HepG2 (cell line): ENCODE results near the gene FHIT.

Experiments
- FOXK2 ChIP-seq: fragments of 450-650 bp; IDR thresholded peaks from 2 replicates; pipeline ENCODE4 v1.6.1; 2016
- HNRNPK ChIP-seq: fragments of 200-400 bp; formaldehyde crosslinking; IDR thresholded peaks from 2 replicates; pipeline ENCODE4 v1.6.1; 2018; ENCODE audit warnings: low read length, low read depth, moderate library complexity, mild to moderate bottlenecking; ENCODE audit not compliant: poor library complexity, severe bottlenecking
- MEIS1 ChIP-seq: sonication (generic); formaldehyde crosslinking; IDR thresholded peaks from 2 replicates; pipeline ENCODE4 v1.9.0; 2021; ENCODE audit warnings: mild to moderate bottlenecking, missing genetic modification reagents, moderate library complexity, borderline replicate concordance
- ZNF569 ChIP-seq: sonication (generic); formaldehyde crosslinking; IDR thresholded peaks from 2 replicates; pipeline ENCODE4 v1.5.0; 2020; ENCODE audit warnings: mild to moderate bottlenecking, missing genetic modification reagents, moderate library complexity, borderline replicate concordance
- TF ChIP-seq, protein P1 (sequence below): IDR thresholded peaks from 2 replicates; pipeline ENCODE4 v1.6.1; 2016; ENCODE audit warnings: low read depth, borderline replicate concordance
- TF ChIP-seq, protein P2 (sequence below): sonication (generic); formaldehyde crosslinking; IDR thresholded peaks from 2 replicates; pipeline ENCODE4 v1.8.0; 2022; ENCODE audit warnings: mild to moderate bottlenecking, missing genetic modification reagents
- TF ChIP-seq, protein P3 (sequence below): sonication (generic); formaldehyde crosslinking; IDR thresholded peaks from 2 replicates; pipeline ENCODE4 v1.4.0; 2020; ENCODE audit warnings: missing genetic modification reagents

DNA sequence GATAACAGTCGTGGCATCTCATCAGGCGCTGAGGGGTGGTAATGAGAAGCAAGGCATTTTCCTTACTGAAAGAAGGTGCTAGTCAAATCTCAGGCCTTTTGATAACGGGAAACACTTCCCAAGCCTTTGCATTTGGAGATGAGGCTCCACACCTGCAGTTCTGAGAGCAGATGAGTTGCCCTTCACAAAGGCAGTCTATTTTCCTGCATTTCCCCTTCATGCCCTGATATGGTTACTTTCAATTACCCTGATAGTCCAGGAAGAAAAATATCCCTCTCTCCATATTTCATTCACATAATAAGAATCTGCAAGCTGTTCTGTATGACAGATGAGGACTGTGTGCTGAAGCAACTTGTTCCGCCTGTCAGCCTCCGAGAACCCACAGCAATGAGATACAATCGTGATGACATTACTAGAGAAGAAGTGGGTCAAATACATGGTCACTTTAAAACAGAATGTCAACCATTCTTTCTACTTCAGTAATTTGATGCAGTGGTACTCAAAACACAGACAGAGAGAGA lies 25.0 kb downstream of the FHIT start:
- TF ChIP-seq ZNF569 (CRISPR knock-in tag) (no peak), FOXK2 (no peak), MEIS1 (CRISPR knock-in tag) (no peak), HNRNPK (no peak)
- TF ChIP-seq, protein P1, sequence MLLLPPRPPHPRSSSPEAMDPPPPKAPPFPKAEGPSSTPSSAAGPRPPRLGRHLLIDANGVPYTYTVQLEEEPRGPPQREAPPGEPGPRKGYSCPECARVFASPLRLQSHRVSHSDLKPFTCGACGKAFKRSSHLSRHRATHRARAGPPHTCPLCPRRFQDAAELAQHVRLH = no peak
- TF ChIP-seq, protein P2, sequence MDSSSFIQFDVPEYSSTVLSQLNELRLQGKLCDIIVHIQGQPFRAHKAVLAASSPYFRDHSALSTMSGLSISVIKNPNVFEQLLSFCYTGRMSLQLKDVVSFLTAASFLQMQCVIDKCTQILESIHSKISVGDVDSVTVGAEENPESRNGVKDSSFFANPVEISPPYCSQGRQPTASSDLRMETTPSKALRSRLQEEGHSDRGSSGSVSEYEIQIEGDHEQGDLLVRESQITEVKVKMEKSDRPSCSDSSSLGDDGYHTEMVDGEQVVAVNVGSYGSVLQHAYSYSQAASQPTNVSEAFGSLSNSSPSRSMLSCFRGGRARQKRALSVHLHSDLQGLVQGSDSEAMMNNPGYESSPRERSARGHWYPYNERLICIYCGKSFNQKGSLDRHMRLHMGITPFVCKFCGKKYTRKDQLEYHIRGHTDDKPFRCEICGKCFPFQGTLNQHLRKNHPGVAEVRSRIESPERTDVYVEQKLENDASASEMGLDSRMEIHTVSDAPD (CRISPR knock-in tag) = no peak
- TF ChIP-seq, protein P3, sequence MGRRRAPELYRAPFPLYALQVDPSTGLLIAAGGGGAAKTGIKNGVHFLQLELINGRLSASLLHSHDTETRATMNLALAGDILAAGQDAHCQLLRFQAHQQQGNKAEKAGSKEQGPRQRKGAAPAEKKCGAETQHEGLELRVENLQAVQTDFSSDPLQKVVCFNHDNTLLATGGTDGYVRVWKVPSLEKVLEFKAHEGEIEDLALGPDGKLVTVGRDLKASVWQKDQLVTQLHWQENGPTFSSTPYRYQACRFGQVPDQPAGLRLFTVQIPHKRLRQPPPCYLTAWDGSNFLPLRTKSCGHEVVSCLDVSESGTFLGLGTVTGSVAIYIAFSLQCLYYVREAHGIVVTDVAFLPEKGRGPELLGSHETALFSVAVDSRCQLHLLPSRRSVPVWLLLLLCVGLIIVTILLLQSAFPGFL (CRISPR knock-in tag) = no peak
